HG02623 (cell line): ENCODE results near the gene CXCL12.

Experiments
- ATAC-seq: cut with Tn5 transposase; IDR thresholded peaks from one replicate; pipeline ENCODE4 v1.9.1; 2021; ENCODE audit warnings: moderate library complexity; ENCODE audit not compliant: unreplicated experiment

Gene CXCL12

GRCh38 chr10:44364566-44364965 is 20.3 kb downstream of the CXCL12 start:
- ATAC-seq, result no peak

- ATAC-seq, result no peak
Observed at GRCh38 chr10:44363716-44364115, 21.2 kb downstream of the CXCL12 start.

GRCh38 chr10:44362866-44363711 is 21.8 kb downstream of the CXCL12 start:
- ATAC-seq, result no peak

GRCh38 chr10:44361109-44361508 is 23.8 kb downstream of the CXCL12 start:
- ATAC-seq, result no peak

DNA sequence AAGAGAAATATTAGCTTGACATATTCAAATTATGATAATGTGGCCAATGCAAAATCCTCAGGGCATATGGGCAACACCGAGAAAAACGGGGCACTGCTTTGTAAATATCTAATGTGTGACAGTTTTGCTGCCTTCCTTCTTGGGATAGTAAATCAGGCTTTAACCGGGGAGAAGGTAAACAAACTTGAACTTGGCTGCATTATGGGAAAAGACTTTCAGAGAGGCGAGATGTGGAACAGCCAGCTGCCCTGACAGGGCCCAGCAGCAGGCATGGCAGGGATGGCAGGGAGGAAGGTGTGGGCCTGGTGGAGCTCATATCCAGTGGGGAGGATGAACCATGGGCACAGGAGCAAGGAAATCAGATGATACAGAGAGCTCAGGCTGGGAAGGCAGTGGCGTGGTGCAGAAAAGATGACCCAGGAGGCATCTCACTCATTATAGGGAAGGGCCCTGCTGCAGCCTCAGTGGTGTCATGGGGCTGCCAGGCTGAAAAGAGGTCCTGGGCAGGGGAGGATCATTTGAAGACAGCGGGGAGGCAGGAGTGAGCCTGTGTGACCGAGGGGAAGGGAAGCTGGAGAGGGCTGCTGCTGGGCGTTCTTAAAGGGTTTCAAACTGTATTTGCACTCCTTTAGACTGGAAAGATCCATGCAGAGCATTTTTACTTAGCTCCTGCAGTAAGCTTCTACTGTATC is 26.7 kb downstream of the CXCL12 start:
- ATAC-seq, result no peak

- no peak for ATAC-seq
Observed at GRCh38 chr10:44357023-44357540, 27.8 kb downstream of the CXCL12 start.

GRCh38 chr10:44356139-44357022 is 28.5 kb downstream of the CXCL12 start:
- no peak for ATAC-seq

GRCh38 chr10:44355630-44356029 is 29.3 kb downstream of the CXCL12 start:
- ATAC-seq, result no peak

- ATAC-seq, result no peak
Observed at GRCh38 chr10:44354771-44355170, 30.1 kb downstream of the CXCL12 start.

- no peak for ATAC-seq
Observed at GRCh38 chr10:44353721-44354120, 31.2 kb downstream of the CXCL12 start.

- no peak for ATAC-seq
Observed at GRCh38 chr10:44353128-44353390, 31.8 kb downstream of the CXCL12 start.

DNA sequence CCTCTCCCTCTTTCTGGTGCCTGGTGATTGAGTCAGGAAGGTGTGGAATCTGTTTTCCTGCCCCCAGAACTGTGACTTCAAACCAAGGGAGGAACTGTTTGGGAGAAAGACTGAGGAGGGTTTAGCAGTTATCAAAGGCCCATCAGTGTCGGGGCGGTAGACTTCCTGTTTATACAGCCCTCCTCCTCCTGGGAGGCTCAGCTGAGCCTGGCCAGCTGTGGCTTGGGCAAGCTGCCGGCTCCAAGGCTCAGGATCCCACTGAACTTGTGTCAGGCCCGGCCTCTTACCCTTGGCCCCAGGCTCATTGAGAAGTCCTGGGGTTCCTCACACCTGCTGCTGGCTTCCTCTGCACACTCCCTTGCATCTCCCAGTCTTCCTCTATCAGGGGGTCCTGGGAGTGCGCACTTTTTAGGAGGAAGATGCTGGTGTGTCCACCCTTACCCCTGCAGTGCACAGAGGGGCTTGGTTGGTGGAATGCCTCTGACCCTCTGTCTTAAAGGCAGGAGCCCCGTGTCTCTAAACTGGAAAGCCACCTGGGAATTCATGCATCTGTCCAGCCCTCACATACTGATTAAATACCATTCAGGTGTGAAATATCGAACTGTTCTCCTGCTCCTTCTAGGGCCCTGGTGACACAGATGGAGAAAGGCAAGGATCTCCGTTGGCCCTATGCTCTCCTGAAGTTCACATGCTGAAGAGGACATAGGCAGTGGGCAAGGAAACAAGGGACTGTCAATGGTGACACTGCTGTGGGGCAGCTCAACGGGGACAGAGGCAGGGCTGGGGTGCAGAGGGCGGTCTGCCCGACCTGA is 32.4 kb downstream of the CXCL12 start:
- no peak for ATAC-seq

DNA sequence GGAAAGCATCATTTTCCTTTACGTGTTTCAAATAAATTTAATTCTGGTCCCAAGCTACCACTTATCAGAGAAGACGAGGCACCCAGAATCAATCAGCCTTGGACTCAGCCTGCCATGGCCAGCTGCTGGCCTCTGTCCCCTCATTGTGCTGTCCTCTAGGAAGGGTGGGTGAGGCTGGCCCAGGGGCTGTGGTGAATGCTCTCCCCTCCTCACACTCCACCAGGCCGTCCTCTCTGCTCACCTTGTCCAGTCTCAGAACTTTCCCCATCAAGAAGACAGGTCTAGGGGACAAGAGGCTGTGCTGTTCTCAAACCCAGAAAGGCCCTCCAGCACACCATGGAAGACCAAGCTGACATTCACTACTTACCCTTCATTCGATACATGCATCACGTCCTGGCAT is 36.4 kb downstream of the CXCL12 start:
- ATAC-seq, result no peak

- no peak for ATAC-seq
Observed at GRCh38 chr10:44347609-44348400, 37.1 kb downstream of the CXCL12 start.

- ATAC-seq, result no peak
Observed at GRCh38 chr10:44344727-44345126, 40.2 kb downstream of the CXCL12 start.

DNA sequence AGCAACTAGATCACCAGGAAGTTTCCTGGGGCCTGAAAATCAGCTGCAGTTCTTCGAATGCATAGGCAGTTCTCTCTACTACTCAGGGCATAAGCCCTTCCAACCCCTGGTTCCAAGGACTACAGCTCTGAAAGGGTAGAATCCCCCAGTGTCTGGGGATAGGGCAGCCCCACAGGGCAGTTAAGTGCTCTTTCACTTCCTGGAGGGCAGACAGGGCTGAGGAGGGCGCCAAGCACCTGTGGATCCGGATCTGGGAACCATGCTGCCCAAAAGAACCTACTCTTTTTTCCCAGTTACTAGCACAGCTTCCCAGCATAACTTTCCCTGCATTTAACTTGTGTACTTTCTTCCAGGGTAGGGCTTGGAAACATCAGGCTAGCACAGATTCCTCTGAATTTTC is 41.1 kb downstream of the CXCL12 start:
- ATAC-seq, result no peak

DNA sequence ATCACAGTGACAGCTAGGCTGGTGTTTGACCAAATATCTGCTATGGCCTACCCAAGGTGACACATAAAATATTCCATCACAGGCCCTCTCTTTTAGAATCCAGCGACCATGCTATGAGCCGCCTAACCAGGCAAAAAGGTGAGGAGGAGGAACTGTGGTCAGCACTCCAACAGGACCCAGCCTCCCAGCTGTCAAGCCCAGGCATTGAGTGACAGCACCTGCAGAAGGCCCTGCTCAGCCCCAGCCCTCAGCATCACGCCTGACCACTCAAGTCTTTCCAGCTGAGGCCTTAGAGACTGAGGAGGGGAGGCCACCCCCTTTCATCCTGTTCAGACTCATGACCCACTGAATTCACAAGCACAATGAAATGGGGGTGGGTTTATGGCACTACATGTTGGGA is 43.0 kb downstream of the CXCL12 start:
- no peak for ATAC-seq

GRCh38 chr10:44340557-44340956 is 44.3 kb downstream of the CXCL12 start:
- ATAC-seq, result no peak

GRCh38 chr10:44339218-44339617 is 45.7 kb downstream of the CXCL12 start:
- ATAC-seq, result no peak

DNA sequence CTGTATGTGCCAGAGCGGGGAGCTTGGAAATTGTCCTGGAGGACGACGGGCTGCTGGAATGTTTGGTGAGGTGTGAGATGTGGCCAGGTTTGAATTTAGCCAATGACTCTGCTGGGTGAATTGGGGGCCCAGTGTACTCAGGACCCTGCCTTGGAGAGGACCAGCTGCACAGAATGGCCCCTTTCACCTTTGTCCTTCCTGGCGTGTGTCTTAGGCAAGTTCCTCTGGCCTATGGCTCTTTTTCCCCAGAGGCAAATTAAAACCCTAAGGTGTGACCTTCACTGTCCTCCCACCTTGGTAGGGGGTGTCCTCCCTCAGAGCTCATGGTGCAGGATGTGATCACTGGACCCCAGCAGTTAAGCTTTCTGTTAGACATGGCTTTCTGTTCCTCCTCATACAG is 47.8 kb downstream of the CXCL12 start:
- no peak for ATAC-seq
